Left lung (tissue), 10 donors: ENCODE measurements around the gene SUMF2. TPM values are rescaled to one million over a fixed set of nuclear protein-coding genes. Genes with fewer than 3 reads are reported as not detected.
"Not testable (repeated sequence)": the region's sequence is repeated elsewhere in the genome, so short reads cannot be mapped to it uniquely, and the experiment has no call there.

Experiments used
- ATAC-seq: fragments of 200-7000 bp; cut with Tn5 transposase; one replicate; pipeline ENCODE4 v1.9.1; 2020; ENCODE audit warnings: moderate library complexity
- DNase-seq, 4 donors: peaks; one replicate each; pipeline ENCODE4 v3.0.0-alpha.2; 2013 to 2020
- H3K27ac ChIP-seq, 2 donors: fragments of 200-600 bp; sonication (generic) in 1 of 2; one replicate each; pipeline versions ENCODE4 v1.5.0 to v1.8.0; 2020 to 2021
- H3K27me3 ChIP-seq, 2 donors: fragments of 200-600 bp; sonication (generic) in 1 of 2; one replicate each; pipeline versions ENCODE4 v1.5.0 to v1.8.0; 2020 to 2021
- H3K36me3 ChIP-seq, 2 donors: fragments of 200-600 bp; sonication (generic) in 1 of 2; one replicate each; pipeline versions ENCODE4 v1.5.0 to v1.8.0; 2020 to 2021
- H3K4me1 ChIP-seq, 2 donors: fragments of 200-600 bp; one replicate each; pipeline ENCODE4 v1.8.0; 2021
- H3K4me3 ChIP-seq, 2 donors: fragments of 200-600 bp; sonication (generic) in 1 of 2; one replicate each; pipeline versions ENCODE4 v1.5.0 to v1.8.0; 2020 to 2021; ENCODE audit warnings: mild to moderate bottlenecking in 1 of 2
- H3K9me3 ChIP-seq, 2 donors: fragments of 200-600 bp; sonication (generic) in 1 of 2; one replicate each; pipeline versions ENCODE4 v1.5.0 to v1.8.0; 2020 to 2021
- intact Hi-C, 2 donors: fragments of 100-400 bp; cut with DNase I; formaldehyde crosslinking; loops; one replicate each; pipeline versions ENCODE4 v1.11.2 to v1.14.2; 2022
- polyA plus RNA-seq, 6 donors: library from polyadenylated mRNA; unstranded; fragments of 120-200 nt; gene quantifications; one replicate each; pipeline ENCODE4 v1.2.1, GENCODE V29; 2013; ENCODE audit not compliant: insufficient read length in 6 of 6
- total RNA-seq, 2 donors: library from RNA; stranded (reverse); fragmentation: NEBNext Ultra II Directional; extraction: Animal tissue kit (Norgen Biotek cat#: 25700); gene quantifications; one replicate each; pipeline ENCODE4 v1.2.1, GENCODE V29; 2021
- TF ChIP-seq, protein P1 (sequence below), 2 donors: fragments of 200-600 bp; sonication (generic) in 1 of 2; IDR thresholded peaks; one replicate each; pipeline versions ENCODE4 v1.5.0 to v1.8.0; 2021; ENCODE audit warnings: antibody characterized with exemption in 2 of 2
- donor health status: DM: no; HTN: yes; CAD: no.
- donor health status: DM: no; HTN: no; CAD: no.

SUMF2 gene
- total and polyA plus RNA-seq, 8 donors = 105 to 151 (median 114) TPM

GRCh38 chr7:56063500-56063881 is 595 bp upstream of the SUMF2 start:
- H3K27me3 ChIP-seq = no peaks in the 10 kb centered on the region
- peak overlapping the region; percentile 81 to 90 for H3K4me3 ChIP-seq
- peak overlapping the region; percentile 93 to 94 for H3K27ac ChIP-seq
- TF ChIP-seq, protein P1, sequence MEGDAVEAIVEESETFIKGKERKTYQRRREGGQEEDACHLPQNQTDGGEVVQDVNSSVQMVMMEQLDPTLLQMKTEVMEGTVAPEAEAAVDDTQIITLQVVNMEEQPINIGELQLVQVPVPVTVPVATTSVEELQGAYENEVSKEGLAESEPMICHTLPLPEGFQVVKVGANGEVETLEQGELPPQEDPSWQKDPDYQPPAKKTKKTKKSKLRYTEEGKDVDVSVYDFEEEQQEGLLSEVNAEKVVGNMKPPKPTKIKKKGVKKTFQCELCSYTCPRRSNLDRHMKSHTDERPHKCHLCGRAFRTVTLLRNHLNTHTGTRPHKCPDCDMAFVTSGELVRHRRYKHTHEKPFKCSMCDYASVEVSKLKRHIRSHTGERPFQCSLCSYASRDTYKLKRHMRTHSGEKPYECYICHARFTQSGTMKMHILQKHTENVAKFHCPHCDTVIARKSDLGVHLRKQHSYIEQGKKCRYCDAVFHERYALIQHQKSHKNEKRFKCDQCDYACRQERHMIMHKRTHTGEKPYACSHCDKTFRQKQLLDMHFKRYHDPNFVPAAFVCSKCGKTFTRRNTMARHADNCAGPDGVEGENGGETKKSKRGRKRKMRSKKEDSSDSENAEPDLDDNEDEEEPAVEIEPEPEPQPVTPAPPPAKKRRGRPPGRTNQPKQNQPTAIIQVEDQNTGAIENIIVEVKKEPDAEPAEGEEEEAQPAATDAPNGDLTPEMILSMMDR (IDR thresholded peaks at IDR 0.05) = no peak
- peaks cover 4 to 35% of the 10 kb centered on the region in 2 donors for H3K4me1 ChIP-seq
- DNase-seq (no peak), ATAC-seq (no peak)
- intact Hi-C loops = no loop called here
- no peaks in the 10 kb centered on the region for H3K9me3 ChIP-seq
- peaks cover 0 to 56% of the 10 kb centered on the region in 2 donors for H3K36me3 ChIP-seq

GRCh38 chr7:56066376-56066775 is 2.3 kb downstream of the SUMF2 start:
- intact Hi-C loops, H3K27me3 ChIP-seq, H3K4me3 ChIP-seq, H3K27ac ChIP-seq, H3K9me3 ChIP-seq, ATAC-seq, DNase-seq: not testable (repeated sequence)
- Histone ChIP-seq H3K4me1 (peaks cover 4 to 33% of the 10 kb centered on the region in 2 donors), H3K36me3 (peaks cover 0 to 56% of the 10 kb centered on the region in 2 donors)

DNA sequence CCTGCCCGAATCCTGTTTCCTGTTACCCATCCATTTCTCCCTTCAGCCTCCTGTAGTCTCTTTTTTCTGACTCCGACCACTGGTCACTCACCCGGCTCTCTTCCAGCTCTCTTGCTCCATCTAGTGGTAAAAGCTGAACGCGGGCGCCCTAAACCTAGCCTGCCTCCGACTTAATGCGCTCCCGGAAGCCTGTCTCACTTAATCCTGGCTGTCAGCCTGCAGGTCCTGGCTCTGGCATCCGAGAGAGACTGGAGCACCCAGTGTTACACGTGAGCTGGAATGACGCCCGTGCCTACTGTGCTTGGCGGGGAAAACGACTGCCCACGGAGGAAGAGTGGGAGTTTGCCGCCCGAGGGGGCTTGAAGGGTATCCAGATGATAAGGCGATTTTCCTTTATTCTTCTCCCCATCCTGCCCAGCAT is 10.3 kb downstream of the SUMF2 start:
- Histone ChIP-seq H3K9me3 (no peaks in the 10 kb centered on the region), H3K27me3 (no peaks in the 10 kb centered on the region), H3K4me1 (no peaks in the 10 kb centered on the region), H3K4me3 (no peak overlapping the region), H3K36me3 (peaks cover 0 to 71% of the 10 kb centered on the region in 2 donors), H3K27ac (no peak overlapping the region)
- TF ChIP-seq, protein P1 (IDR thresholded peaks at IDR 0.05) = peak; percentile 81 to 94
- intact Hi-C loops = loop anchor here in 1 of 2 donors (10.0 kb wide), 1 partner anchor 70 kb away; no protein-coding TSS in a partner anchor
- ATAC-seq (peak; percentile 99), DNase-seq (peak; percentile 78 to 92 (median 84))

DNA sequence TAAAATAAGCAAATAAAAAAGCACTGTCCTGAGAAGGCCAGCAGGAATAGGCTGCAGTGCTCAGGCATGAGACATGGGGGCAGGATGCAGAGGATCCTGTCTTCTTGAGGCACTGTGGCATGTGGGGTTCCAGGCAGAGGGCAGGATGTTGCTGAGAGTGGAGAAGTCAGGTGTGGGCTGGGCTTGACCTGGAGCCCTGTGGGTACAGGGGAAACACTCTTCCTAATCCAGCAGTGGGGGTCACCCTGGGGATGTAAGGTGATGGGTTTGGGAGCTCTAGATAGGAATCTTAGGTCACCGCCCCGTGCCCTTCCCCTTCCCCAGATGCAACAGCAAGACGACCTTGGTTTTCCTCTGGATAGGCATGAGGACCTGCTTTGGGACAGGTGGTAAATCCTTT is 13.6 kb downstream of the SUMF2 start:
- TF ChIP-seq, protein P1 (IDR thresholded peaks at IDR 0.05) = no peak
- Histone ChIP-seq H3K36me3 (peaks cover 0 to 62% of the 10 kb centered on the region in 2 donors), H3K4me1 (no peaks in the 10 kb centered on the region), H3K4me3 (no peak overlapping the region), H3K27ac (no peak overlapping the region), H3K27me3 (no peaks in the 10 kb centered on the region), H3K9me3 (no peaks in the 10 kb centered on the region)
- intact Hi-C loops = loop anchor here in 1 of 2 donors (10.0 kb wide), 1 partner anchor 73 kb away; no protein-coding TSS in a partner anchor
- ATAC-seq = no peak
- DNase-seq = no peak

DNA sequence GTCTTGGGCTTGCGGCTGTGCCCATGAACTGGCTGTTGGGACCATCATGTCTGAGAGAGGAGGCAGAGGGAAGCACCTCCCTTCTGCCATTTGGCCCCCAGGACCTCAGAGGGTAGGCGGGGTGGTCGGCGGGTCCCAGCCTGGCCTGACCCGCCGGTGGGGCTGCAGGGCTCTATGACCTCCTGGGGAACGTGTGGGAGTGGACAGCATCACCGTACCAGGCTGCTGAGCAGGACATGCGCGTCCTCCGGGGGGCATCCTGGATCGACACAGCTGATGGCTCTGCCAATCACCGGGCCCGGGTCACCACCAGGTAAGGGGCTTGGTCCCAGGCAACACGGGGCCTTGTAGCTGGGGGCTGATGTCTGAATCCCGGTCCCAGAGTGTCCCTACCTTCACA is 14.1 kb downstream of the SUMF2 start:
- DNase-seq = peak in 1 of 4 donors; percentile 28
- Histone ChIP-seq H3K36me3 (peaks cover 0 to 58% of the 10 kb centered on the region in 2 donors), H3K4me3 (no peak overlapping the region), H3K27me3 (no peaks in the 10 kb centered on the region), H3K4me1 (no peaks in the 10 kb centered on the region), H3K9me3 (no peaks in the 10 kb centered on the region), H3K27ac (no peak overlapping the region)
- TF ChIP-seq, protein P1 (IDR thresholded peaks at IDR 0.05) = no peak
- ATAC-seq = no peak
- intact Hi-C loops = loop anchor here in 1 of 2 donors (10.0 kb wide), 1 partner anchor 73 kb away; no protein-coding TSS in a partner anchor
